Gastroesophageal sphincter (tissue), 4 donors: ENCODE data around the gene OIP5. TPM values are rescaled to one million over a fixed set of nuclear protein-coding genes. Genes with fewer than 3 reads are reported as not detected.
"Not testable (repeated sequence)": the region's sequence is repeated elsewhere in the genome, so short reads cannot be mapped to it uniquely, and the experiment has no call there.

Experiments used
- ATAC-seq: fragments of 150-250 bp; one replicate; pipeline ENCODE4 v1.9.1; 2016; ENCODE audit warnings: mild to moderate bottlenecking, moderate library complexity
- H3K27ac ChIP-seq, 4 donors: fragments of 200-600 bp; sonication (generic) in 3 of 4; 1 replicate in 3 of 4; 2 replicates in 1 of 4; pipeline ENCODE4 v1.5.1; 2016 to 2019
- H3K27me3 ChIP-seq: fragments of 200-600 bp; sonication (generic); one replicate; pipeline ENCODE4 v1.5.1; 2019
- H3K36me3 ChIP-seq, 2 donors: fragments of 200-600 bp; sonication (generic); one replicate each; pipeline ENCODE4 v1.5.1; 2019; ENCODE audit warnings: control low read depth in 1 of 2
- H3K4me1 ChIP-seq, 3 donors: fragments of 200-600 bp; sonication (generic); 1 replicate in 2 of 3; 2 replicates in 1 of 3; pipeline ENCODE4 v1.5.1; 2016 to 2019; ENCODE audit warnings: control low read depth in 2 of 3
- H3K4me3 ChIP-seq, 2 donors: fragments of 200-600 bp; sonication (generic); one replicate each; pipeline ENCODE4 v1.5.1; 2019; ENCODE audit warnings: mild to moderate bottlenecking in 1 of 2, moderate library complexity in 1 of 2
- H3K9me3 ChIP-seq, 3 donors: fragments of 200-600 bp; sonication (generic); one replicate each; pipeline ENCODE4 v1.5.1; 2017 to 2019; ENCODE audit warnings: control low read depth in 2 of 3
- CTCF ChIP-seq, 4 experiments: fragments of 200-600 bp in 2 of 4; fragments of 450-650 bp in 2 of 4; sonication (generic) in 1 of 4; IDR thresholded peaks; one replicate each; pipeline ENCODE4 v1.5.1; 2017 to 2019; ENCODE audit warnings: antibody characterized with exemption in 4 of 4, mild to moderate bottlenecking in 2 of 4, moderate library complexity in 2 of 4
- EP300 ChIP-seq: sonication (generic); formaldehyde crosslinking; IDR thresholded peaks from one replicate; pipeline ENCODE4 v1.6.1; 2017; ENCODE audit warnings: antibody characterized with exemption, mild to moderate bottlenecking
- POLR2A ChIP-seq, 2 donors: fragments of 450-650 bp; IDR thresholded peaks; one replicate each; pipeline ENCODE4 v1.6.1; 2017; ENCODE audit warnings: antibody characterized with exemption in 2 of 2, mild to moderate bottlenecking in 2 of 2, moderate library complexity in 1 of 2
- POLR2AphosphoS5 ChIP-seq: sonication (generic); formaldehyde crosslinking; IDR thresholded peaks from one replicate; pipeline ENCODE4 v1.6.1; 2017; ENCODE audit warnings: antibody characterized with exemption
- WGBS, 2 donors: methylation state at CpG; one replicate each; pipeline ENCODE4 v1.1.5; 2018; ENCODE audit warnings: low coverage in 1 of 2; 5-methylcytosine and 5-hydroxymethylcytosine counted together
- total RNA-seq, 4 donors: library from RNA; depleted of rRNA; stranded (reverse); fragments of >200 nt; gene quantifications; one replicate each; pipeline ENCODE4 v1.1.0, GENCODE V29; 2016

OIP5 gene
- total RNA-seq, 4 donors from 2014 or later: 0.40 to 0.49 TPM; not detected in 2

GRCh38 chr15:41323611-41324010 lies 8.8 kb downstream of the OIP5 start:
- TF ChIP-seq POLR2AphosphoS5 (no peak), EP300 (no peak), POLR2A (IDR thresholded peaks at IDR 0.05) (no peak), CTCF (IDR thresholded peaks at IDR 0.05) (no peak)
- ATAC-seq: no peak
- 90% methylated on average over 1 of the region's 1 CpG; no CpG with 5 or more reads in 1 of the 2 donors for WGBS, 2 donors
- no peaks in the 10 kb centered on the region for H3K27me3 ChIP-seq
- H3K4me3 ChIP-seq: no peak overlapping the region
- H3K9me3 ChIP-seq: no peaks in the 10 kb centered on the region
- H3K27ac ChIP-seq: no peak overlapping the region
- no peaks in the 10 kb centered on the region for H3K36me3 ChIP-seq
- H3K4me1 ChIP-seq: no peaks in the 10 kb centered on the region

DNA sequence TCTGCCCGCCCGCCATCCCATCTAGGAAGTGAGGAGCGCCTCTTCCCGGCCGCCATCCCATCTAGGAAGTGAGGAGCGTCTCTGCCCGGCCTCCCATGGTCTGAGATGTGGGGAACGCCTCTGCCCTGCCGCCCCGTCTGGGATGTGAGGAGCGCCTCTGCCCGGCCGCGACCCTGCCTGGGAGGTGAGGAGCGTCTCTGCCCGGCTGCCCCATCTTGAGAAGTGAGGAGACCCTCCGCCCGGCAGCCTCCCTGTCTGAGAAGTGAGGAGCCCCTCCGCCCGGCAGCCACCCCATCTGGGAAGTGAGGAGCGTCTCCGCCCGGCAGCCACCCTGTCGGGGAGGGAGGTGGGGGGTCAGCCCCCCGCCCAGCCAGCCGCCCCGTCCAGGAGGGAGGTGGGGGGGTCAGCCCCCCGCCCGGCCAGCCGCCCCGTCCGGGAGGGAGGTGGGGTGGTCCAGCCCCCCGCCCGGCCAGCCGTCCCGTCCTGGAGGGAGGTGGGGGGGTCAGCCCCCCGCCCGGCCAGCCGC lies 11.5 kb downstream of the OIP5 start:
- H3K27me3 ChIP-seq, H3K9me3 ChIP-seq, ATAC-seq, H3K27ac ChIP-seq, H3K4me1 ChIP-seq, H3K36me3 ChIP-seq, H3K4me3 ChIP-seq: not testable (repeated sequence)
- WGBS, 2 donors: no CpG with 5 or more reads among the region's 39 CpGs

- 67 to 100% methylated on average over 2 of the region's 2 CpGs for WGBS, 2 donors
These were observed 23.0 kb downstream of the OIP5 start for GRCh38 chr15:41309226-41309905.

GRCh38 chr15:41307679-41308078 lies 24.7 kb downstream of the OIP5 start:
- 86 to 100% methylated on average over 3 of the region's 5 CpGs for WGBS, 2 donors
- no peaks in the 10 kb centered on the region for H3K4me1 ChIP-seq
- no peak for ATAC-seq
- H3K4me3 ChIP-seq: no peak overlapping the region
- H3K27ac ChIP-seq: no peak overlapping the region
- no peaks in the 10 kb centered on the region for H3K27me3 ChIP-seq
- no peaks in the 10 kb centered on the region for H3K9me3 ChIP-seq
- no peak for TF ChIP-seq POLR2AphosphoS5
- no peak for TF ChIP-seq EP300
- no peak for TF ChIP-seq CTCF (IDR thresholded peaks at IDR 0.05)
- TF ChIP-seq POLR2A (IDR thresholded peaks at IDR 0.05): no peak
- peaks cover 0 to 15% of the 10 kb centered on the region in 2 donors for H3K36me3 ChIP-seq

More at GRCh38 chr15:41309226-41309905, 23.0 kb downstream of the OIP5 start:
- TF ChIP-seq CTCF (IDR thresholded peaks at IDR 0.05): no peak
- no peak for TF ChIP-seq POLR2AphosphoS5
- TF ChIP-seq POLR2A (IDR thresholded peaks at IDR 0.05): no peak
- TF ChIP-seq EP300: no peak
- no peak overlapping the region for H3K4me3 ChIP-seq
- no peaks in the 10 kb centered on the region for H3K4me1 ChIP-seq
- no peak overlapping the region for H3K27ac ChIP-seq
- H3K36me3 ChIP-seq: peaks cover 0 to 18% of the 10 kb centered on the region in 2 donors
- H3K27me3 ChIP-seq: no peaks in the 10 kb centered on the region
- no peaks in the 10 kb centered on the region for H3K9me3 ChIP-seq
- no peak for ATAC-seq

DNA sequence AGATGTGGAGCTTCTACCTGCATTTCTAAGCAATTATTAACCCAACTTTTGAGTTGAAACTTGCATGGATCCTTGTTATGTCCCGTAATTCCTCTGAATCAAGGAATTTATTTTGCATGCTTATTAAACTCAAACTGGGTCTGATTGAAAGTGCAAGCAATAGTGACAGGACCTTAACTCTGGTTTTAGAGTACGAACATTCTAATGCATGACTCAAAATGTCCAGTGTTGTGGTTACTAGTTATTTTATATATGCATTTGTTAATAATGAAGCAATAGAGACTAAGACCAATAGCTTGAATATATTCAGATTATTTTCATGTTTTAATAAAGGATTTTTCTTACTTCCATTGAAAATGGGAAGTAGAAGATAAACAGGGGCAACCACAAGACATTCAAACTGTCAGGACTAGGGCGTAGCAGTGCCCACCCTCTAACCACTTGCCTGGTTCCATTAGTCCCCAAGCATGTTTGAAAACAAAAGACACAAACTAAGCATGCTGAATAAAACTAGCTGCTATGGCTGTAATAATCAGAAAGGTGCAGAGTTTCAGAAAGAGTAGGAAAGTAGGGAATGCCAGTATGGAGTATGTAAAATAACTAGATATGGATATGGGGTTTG lies 28.1 kb downstream of the OIP5 start:
- H3K27me3 ChIP-seq: no peaks in the 10 kb centered on the region
- WGBS, 2 donors: 93 to 97% methylated on average over 3 of the region's 3 CpGs
- no peak for ATAC-seq
- TF ChIP-seq POLR2A (IDR thresholded peaks at IDR 0.05) (no peak), EP300 (no peak), POLR2AphosphoS5 (no peak), CTCF (IDR thresholded peaks at IDR 0.05) (no peak)
- no peaks in the 10 kb centered on the region for H3K9me3 ChIP-seq
- H3K4me1 ChIP-seq: no peaks in the 10 kb centered on the region
- H3K4me3 ChIP-seq: no peak overlapping the region
- H3K36me3 ChIP-seq: peaks cover 0 to 22% of the 10 kb centered on the region in 2 donors
- H3K27ac ChIP-seq: no peak overlapping the region
